Calu3 (cell line): ENCODE data around the gene ZFYVE19. TPM values are rescaled to one million over a fixed set of nuclear protein-coding genes. Genes with fewer than 3 reads are reported as not detected.

Experiments
- BruUV-seq: library from RNA; stranded (reverse); fragments of 400-500 nt; replicated peaks from 2 replicates; lab custom pipeline; 2021; lab: Mats Ljungman, UMichigan
- CTCF ChIA-PET: fragments of 300-600 bp; sonication (Branson Sonifier 250); formaldehyde crosslinking; loops from one replicate; lab custom pipeline; 2022; ENCODE audit warnings: antibody characterized with exemption; lab: Charles Lee
- DNase-seq: peaks from one replicate; pipeline ENCODE4 v3.0.0; 2022
- H3K27ac Mint-ChIP-seq: one replicate; pipeline ENCODE4 v1.8.0; 2022; ENCODE audit warnings: mixed read lengths; ENCODE audit not compliant: unreplicated experiment
- H3K27me3 Mint-ChIP-seq: one replicate; pipeline ENCODE4 v1.8.0; 2022; ENCODE audit warnings: mixed read lengths; ENCODE audit not compliant: unreplicated experiment
- H3K36me3 Mint-ChIP-seq: one replicate; pipeline ENCODE4 v1.8.0; 2022; ENCODE audit warnings: mild to moderate bottlenecking, moderate library complexity, mixed read lengths; ENCODE audit not compliant: insufficient read depth, unreplicated experiment
- H3K4me1 Mint-ChIP-seq: one replicate; pipeline ENCODE4 v1.8.0; 2022; ENCODE audit warnings: mild to moderate bottlenecking, low read depth, mixed read lengths; ENCODE audit not compliant: unreplicated experiment
- H3K4me3 Mint-ChIP-seq: one replicate; pipeline ENCODE4 v1.8.0; 2022; ENCODE audit warnings: mild to moderate bottlenecking, low read depth, moderate library complexity, mixed read lengths; ENCODE audit not compliant: unreplicated experiment
- H3K9me3 Mint-ChIP-seq: one replicate; pipeline ENCODE4 v1.8.0; 2022; ENCODE audit warnings: low read depth, mixed read lengths; ENCODE audit not compliant: unreplicated experiment
- intact Hi-C: fragments of 100-400 bp; cut with micrococcal nuclease; formaldehyde crosslinking; loops from one replicate; pipeline ENCODE4 v1.10.0; 2022; ENCODE audit not compliant: unreplicated experiment
- total RNA-seq: library from RNA; stranded (reverse); gene quantifications from 2 replicates; pipeline ENCODE4 v1.2.3, GENCODE V29; 2022
- TF ChIP-seq, protein P1 (sequence below): fragments of 200-600 bp; IDR thresholded peaks from one replicate; pipeline ENCODE4 v1.8.0; 2022; ENCODE audit warnings: antibody characterized with exemption; ENCODE audit not compliant: unreplicated experiment

Gene ZFYVE19
- total RNA-seq, 1 experiment from 2014 or later: 13.9 TPM

DNA sequence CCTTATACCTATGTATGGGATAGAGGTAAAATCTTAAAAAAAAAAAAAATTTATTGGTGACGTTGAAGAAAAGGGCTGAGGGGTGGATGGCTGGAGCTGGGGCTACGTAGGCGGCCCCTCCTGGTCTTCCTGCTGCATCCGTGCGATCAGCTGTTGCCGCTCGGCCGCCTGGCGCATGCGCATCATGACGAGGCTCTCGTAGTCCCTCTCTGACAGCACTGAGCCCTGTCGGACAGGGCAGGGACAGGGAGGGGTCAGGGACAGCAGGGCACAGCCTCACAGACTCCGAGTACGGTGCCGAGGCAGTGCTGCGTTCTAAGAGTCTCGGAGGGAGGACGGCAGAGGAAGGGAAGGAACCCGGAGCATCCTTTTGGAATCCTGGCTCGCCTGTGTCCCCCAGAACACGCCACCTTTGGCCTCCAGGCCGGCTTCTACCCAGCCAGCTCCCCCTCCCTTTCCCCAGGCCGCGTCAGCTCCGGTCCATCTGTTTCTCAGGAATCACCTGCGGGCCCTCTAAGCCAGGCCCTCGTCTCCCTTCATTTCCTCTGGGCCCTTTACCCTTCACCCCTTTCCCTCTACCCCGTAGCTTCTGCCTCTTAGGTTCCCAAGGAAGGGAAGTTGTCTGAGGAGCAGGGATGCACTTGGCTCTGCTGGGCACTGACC lies 38.9 kb upstream of the ZFYVE19 start:
- no TSS peak for BruUV-seq
- TF ChIP-seq, protein P1, sequence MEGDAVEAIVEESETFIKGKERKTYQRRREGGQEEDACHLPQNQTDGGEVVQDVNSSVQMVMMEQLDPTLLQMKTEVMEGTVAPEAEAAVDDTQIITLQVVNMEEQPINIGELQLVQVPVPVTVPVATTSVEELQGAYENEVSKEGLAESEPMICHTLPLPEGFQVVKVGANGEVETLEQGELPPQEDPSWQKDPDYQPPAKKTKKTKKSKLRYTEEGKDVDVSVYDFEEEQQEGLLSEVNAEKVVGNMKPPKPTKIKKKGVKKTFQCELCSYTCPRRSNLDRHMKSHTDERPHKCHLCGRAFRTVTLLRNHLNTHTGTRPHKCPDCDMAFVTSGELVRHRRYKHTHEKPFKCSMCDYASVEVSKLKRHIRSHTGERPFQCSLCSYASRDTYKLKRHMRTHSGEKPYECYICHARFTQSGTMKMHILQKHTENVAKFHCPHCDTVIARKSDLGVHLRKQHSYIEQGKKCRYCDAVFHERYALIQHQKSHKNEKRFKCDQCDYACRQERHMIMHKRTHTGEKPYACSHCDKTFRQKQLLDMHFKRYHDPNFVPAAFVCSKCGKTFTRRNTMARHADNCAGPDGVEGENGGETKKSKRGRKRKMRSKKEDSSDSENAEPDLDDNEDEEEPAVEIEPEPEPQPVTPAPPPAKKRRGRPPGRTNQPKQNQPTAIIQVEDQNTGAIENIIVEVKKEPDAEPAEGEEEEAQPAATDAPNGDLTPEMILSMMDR: no peak
- CTCF ChIA-PET: interaction anchor here (2.0 to 2.1 kb wide), 2 partner anchors 15 to 124 kb away, joined by 8 read pairs; no protein-coding TSS in a partner anchor
- Mint-ChIP-seq H3K27ac (no peak overlapping the region), H3K4me1 (peaks cover 22% of the 10 kb centered on the region), H3K36me3 (peaks cover 29% of the 10 kb centered on the region), H3K4me3 (no peak overlapping the region), H3K27me3 (no peaks in the 10 kb centered on the region), H3K9me3 (no peaks in the 10 kb centered on the region)
- intact Hi-C loops: loop anchor here (2.0 kb wide), 1 partner anchor 19 kb away; no protein-coding TSS in a partner anchor
- DNase-seq: no peak

DNA sequence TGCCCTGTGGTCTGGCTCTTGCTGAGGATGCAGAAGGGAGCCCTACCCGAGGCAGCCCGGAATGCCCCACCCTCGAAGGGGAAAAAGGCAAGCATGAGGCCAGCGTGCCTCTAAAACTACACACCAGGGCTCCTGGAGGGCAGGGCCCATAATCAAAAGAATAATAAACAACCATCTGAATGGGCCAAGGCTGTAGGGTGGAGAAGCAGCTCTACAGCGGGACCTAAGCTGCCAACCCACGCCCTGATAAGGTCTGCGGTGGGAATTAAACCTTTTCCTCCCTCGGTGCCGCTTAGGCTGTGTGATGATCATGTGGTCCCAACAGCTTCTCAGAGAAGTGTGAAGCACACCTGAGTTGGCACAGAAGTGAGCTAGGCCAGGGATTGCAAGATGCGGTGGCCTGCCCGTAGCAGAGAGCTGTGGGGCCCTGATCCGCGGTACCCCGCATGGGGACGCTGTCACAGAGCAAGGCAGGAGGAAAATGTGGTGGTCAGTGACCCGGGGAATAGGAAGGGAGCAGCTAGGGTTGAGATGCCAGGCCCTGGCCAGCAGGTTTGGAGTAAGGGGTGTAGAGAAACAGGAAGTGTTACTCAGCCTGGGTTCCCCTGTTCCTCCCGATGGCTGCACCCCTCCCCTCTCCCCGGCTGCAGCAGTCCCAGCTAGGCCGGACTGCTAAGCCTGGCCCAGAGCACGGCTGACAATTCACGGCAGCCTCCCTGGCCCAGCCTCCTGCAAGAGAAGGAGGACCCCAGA lies 38.2 kb upstream of the ZFYVE19 start:
- H3K9me3 Mint-ChIP-seq: no peaks in the 10 kb centered on the region
- H3K36me3 Mint-ChIP-seq: peaks cover 24% of the 10 kb centered on the region
- BruUV-seq: no TSS peak
- CTCF ChIA-PET: interaction anchor here (0.7 to 2.1 kb wide), 4 partner anchors 14 to 125 kb away, joined by 4 to 8 read pairs (median 6); no protein-coding TSS in a partner anchor
- H3K27ac Mint-ChIP-seq: peak overlapping the region; percentile 90
- peaks cover 22% of the 10 kb centered on the region for H3K4me1 Mint-ChIP-seq
- peak overlapping the region; percentile 59 for H3K4me3 Mint-ChIP-seq
- TF ChIP-seq, protein P1: no peak
- intact Hi-C loops: loop anchor here (2.0 kb wide), 1 partner anchor 18 kb away; no protein-coding TSS in a partner anchor
- no peak for DNase-seq
- H3K27me3 Mint-ChIP-seq: no peaks in the 10 kb centered on the region

DNA sequence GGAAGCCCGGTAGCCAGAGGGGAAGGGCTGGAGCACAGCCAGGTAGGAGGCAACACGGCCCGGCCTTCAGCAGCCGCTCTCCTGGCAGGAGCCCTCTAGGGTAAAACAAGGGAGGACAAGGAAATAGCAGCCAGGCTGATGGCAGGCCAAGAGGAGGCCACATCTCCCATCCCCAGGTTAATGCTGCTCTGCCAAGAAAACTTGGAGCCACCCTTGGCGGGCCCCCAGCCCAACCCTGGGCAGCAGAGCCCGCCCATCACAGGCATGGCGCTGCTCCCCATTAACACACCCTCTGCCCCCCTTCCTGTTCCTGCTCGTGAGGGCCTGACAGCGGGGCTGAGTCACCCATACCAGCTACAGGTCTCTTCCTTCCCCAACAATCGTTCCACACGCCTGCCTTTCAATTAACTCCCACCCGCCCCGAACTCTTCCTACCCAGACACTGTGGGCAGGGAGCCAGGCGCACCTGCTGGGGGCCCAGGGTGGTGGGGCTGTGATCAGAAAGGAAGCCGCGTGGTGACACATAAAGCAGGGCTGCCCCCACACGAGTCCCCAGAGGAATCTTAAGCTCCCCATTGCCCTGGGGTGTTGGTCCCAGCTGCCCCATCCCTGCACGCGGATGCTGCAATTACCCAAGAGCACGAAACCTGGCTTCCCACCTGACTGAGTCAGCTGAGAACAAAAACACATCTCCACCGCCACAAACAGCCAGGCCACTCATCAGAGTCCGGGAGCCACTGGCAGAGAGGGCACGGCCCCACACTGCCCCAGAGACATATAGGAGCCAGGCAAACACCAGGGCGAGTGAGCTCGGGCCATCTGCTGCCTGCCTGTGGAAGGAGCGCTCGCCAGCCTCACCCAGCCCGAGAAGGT lies 37.4 kb upstream of the ZFYVE19 start, which contains the start of gene C15orf62:
Gene C15orf62 (plus strand): TSS at position 707 of the 873 bp plus-strand sequence. CDS start 516 bp downstream, outside the sequence.
- intact Hi-C loops: loop anchor here (2.0 kb wide), 1 partner anchor 17 kb away; no protein-coding TSS in a partner anchor
- H3K36me3 Mint-ChIP-seq: peaks cover 21% of the 10 kb centered on the region
- peak within 1 kb of the TSS; percentile 90 for H3K27ac Mint-ChIP-seq
- CTCF ChIA-PET: interaction anchor here (0.6 to 2.1 kb wide), 5 partner anchors 13 to 124 kb away, joined by 3 to 8 read pairs (median 4); no protein-coding TSS in a partner anchor
- H3K9me3 Mint-ChIP-seq: no peaks in the 10 kb centered on the region
- H3K4me1 Mint-ChIP-seq: peaks cover 22% of the 10 kb centered on the region
- no TSS peak for BruUV-seq
- peak; percentile 74 for DNase-seq
- TF ChIP-seq, protein P1: no peak
- peak within 1 kb of the TSS; percentile 59 for H3K4me3 Mint-ChIP-seq
- no peaks in the 10 kb centered on the region for H3K27me3 Mint-ChIP-seq
